ENCODE data around the gene ZFYVE21.

Gene ZFYVE21

GRCh38 chr14:103719751-103720150 is 4.1 kb downstream of the ZFYVE21 start:
- no peaks in the 10 kb centered on the region for H3K27me3 Mint-ChIP-seq (ENCODE audit: low read depth, poor library complexity)
- H3K9me3 Mint-ChIP-seq: no peaks in the 10 kb centered on the region
- H3K4me1 Mint-ChIP-seq: peaks cover 59% of the 10 kb centered on the region
- H3K36me3 Mint-ChIP-seq (ENCODE audit: low read depth): peaks cover 13% of the 10 kb centered on the region
- peak overlapping the region; percentile 15 for H3K27ac Mint-ChIP-seq
- TF ChIP-seq, protein P1, sequence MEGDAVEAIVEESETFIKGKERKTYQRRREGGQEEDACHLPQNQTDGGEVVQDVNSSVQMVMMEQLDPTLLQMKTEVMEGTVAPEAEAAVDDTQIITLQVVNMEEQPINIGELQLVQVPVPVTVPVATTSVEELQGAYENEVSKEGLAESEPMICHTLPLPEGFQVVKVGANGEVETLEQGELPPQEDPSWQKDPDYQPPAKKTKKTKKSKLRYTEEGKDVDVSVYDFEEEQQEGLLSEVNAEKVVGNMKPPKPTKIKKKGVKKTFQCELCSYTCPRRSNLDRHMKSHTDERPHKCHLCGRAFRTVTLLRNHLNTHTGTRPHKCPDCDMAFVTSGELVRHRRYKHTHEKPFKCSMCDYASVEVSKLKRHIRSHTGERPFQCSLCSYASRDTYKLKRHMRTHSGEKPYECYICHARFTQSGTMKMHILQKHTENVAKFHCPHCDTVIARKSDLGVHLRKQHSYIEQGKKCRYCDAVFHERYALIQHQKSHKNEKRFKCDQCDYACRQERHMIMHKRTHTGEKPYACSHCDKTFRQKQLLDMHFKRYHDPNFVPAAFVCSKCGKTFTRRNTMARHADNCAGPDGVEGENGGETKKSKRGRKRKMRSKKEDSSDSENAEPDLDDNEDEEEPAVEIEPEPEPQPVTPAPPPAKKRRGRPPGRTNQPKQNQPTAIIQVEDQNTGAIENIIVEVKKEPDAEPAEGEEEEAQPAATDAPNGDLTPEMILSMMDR (IDR thresholded peaks at IDR 0.05): no peak
- H3K4me3 Mint-ChIP-seq: peak overlapping the region; percentile 37
- DNase-seq: no peak

DNA sequence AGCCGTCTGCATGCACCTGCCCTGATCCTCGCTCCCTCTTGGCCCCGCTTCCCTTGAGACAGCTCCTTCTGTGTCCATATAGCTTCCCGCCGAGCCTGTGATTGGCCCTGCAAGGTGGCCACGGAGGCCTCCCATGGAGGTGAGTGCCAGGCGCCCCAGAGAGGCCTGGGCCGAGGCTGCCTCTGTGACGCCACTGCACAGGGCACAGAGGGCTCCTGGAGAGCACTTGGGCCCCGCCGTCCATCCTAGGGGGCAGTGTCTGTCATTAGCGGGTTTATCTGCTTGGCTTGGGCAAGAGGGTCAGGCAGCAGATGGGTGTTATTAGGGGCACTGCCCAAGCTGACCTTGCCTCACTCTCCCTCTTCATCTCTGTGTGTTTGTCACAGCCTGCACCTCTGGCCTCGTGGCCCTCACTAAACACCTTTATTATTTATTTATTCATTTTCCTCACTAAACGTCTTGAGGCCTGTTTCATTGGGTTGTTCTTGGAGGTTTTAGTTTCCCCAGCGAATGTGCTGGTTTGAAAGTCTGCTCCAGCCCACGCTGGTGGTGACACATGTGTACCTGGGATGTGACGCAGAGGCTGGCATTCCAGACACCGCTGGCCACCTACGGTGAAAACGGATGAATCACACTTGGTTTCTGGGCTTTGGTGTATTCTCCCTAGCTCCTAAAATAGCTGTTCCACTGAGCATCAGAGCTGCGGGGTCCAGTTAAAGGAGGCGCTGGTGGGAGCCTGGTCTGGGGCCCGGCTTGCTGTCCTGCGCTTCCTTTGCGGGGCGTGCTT is 5.9 kb downstream of the ZFYVE21 start:
- Mint-ChIP-seq H3K27ac (no peak overlapping the region), H3K36me3 (ENCODE audit: low read depth) (peaks cover 13% of the 10 kb centered on the region), H3K27me3 (ENCODE audit: low read depth, poor library complexity) (no peaks in the 10 kb centered on the region), H3K4me3 (no peak overlapping the region), H3K4me1 (peaks cover 54% of the 10 kb centered on the region), H3K9me3 (no peaks in the 10 kb centered on the region)
- DNase-seq: no peak
- TF ChIP-seq, protein P1 (IDR thresholded peaks at IDR 0.05): no peak

DNA sequence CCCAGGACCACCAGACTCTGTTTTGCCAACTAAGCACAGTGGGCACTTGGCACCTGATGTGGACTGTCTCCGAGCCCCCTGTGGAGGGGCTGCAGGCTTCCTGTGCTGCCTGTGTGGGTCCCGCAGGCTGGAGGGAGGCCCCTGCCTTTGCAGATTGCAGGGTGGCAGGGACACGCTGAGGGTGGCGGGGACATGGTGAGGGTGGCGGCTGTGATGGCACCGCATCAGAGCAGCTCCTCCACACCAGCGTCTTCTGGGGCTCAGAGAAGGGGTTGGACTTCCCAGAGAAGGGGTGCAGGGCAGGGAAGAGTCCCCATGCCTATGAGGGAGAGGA is 8.1 kb downstream of the ZFYVE21 start:
- Mint-ChIP-seq H3K9me3 (no peaks in the 10 kb centered on the region), H3K36me3 (ENCODE audit: low read depth) (peaks cover 7% of the 10 kb centered on the region), H3K27me3 (ENCODE audit: low read depth, poor library complexity) (no peaks in the 10 kb centered on the region), H3K4me1 (peaks cover 34% of the 10 kb centered on the region), H3K4me3 (no peak overlapping the region), H3K27ac (no peak overlapping the region)
- no peak for DNase-seq
- TF ChIP-seq, protein P1 (IDR thresholded peaks at IDR 0.05): no peak

- no peak overlapping the region for H3K27ac Mint-ChIP-seq
- TF ChIP-seq, protein P1 (IDR thresholded peaks at IDR 0.05): no peak
- DNase-seq: no peak
- peaks cover 30% of the 10 kb centered on the region for H3K4me1 Mint-ChIP-seq
- no peaks in the 10 kb centered on the region for H3K27me3 Mint-ChIP-seq (ENCODE audit: low read depth, poor library complexity)
- peaks cover 9% of the 10 kb centered on the region for H3K36me3 Mint-ChIP-seq (ENCODE audit: low read depth)
- no peaks in the 10 kb centered on the region for H3K9me3 Mint-ChIP-seq
- H3K4me3 Mint-ChIP-seq: no peak overlapping the region
Observed at GRCh38 chr14:103724116-103724515, 8.5 kb downstream of the ZFYVE21 start.

DNA sequence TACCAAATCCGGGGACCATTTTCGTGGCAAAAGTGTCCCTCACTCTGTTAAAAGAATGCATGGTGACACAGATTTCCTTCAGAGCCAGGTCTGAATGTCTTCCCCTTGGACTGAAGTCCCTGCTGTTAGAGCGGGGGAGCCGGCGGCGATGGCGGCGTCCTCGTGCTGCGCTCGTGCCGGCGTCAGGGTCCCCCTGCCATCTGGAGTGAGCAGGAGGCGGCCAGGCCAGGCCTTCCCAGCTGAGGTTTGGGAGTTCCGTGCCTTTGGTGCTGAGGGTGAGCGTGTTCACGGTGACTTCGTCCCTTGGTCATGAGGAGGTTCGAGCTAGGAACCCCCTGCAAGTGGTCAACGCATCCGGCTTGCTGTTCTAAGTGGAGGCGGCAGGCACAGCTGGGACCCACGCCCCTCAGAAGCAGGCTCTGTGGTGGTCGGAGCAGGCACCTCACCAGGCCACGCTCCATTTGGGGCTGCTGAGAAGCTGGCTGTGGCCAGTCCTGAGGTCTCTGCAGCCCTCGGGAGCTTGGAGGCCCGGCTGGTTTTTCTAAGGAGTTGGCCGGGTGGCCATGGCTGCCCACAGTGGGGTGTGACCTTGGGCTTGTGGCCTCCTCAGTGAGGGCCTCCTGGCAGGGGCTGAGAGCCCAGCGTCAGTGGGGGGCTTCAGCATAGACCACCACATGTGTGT is 9.5 kb downstream of the ZFYVE21 start:
- Mint-ChIP-seq H3K9me3 (no peaks in the 10 kb centered on the region), H3K27me3 (ENCODE audit: low read depth, poor library complexity) (no peaks in the 10 kb centered on the region), H3K27ac (no peak overlapping the region), H3K4me1 (peaks cover 20% of the 10 kb centered on the region), H3K36me3 (ENCODE audit: low read depth) (peaks cover 16% of the 10 kb centered on the region), H3K4me3 (no peak overlapping the region)
- TF ChIP-seq, protein P1 (IDR thresholded peaks at IDR 0.05): no peak
- no peak for DNase-seq
